ENCODE measurements around the gene MPPE1.

- TF ChIP-seq EP300 (IDR thresholded peaks at IDR 0.05) = no peak
- TF ChIP-seq, protein P1, sequence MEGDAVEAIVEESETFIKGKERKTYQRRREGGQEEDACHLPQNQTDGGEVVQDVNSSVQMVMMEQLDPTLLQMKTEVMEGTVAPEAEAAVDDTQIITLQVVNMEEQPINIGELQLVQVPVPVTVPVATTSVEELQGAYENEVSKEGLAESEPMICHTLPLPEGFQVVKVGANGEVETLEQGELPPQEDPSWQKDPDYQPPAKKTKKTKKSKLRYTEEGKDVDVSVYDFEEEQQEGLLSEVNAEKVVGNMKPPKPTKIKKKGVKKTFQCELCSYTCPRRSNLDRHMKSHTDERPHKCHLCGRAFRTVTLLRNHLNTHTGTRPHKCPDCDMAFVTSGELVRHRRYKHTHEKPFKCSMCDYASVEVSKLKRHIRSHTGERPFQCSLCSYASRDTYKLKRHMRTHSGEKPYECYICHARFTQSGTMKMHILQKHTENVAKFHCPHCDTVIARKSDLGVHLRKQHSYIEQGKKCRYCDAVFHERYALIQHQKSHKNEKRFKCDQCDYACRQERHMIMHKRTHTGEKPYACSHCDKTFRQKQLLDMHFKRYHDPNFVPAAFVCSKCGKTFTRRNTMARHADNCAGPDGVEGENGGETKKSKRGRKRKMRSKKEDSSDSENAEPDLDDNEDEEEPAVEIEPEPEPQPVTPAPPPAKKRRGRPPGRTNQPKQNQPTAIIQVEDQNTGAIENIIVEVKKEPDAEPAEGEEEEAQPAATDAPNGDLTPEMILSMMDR (IDR thresholded peaks at IDR 0.05) = no peak
These were observed 67.6 kb downstream of the MPPE1 start for GRCh38 chr18:11840493-11840892.

Data from gastroesophageal sphincter (tissue), 3 donors.